Measurements from ENCODE around the gene SMC4.

SMC4 gene

GRCh38 chr3:160446522-160447056 is 47.1 kb downstream of the SMC4 start:
- CTCF ChIA-PET: interaction anchor here (1.1 to 2.3 kb wide), 3 partner anchors 31 to 39 kb away, joined by 5 to 10 read pairs (median 5); no protein-coding TSS in a partner anchor
- DNase-seq (ENCODE audit: low read depth, low spot score): no peak
- TF ChIP-seq CTCF (IDR thresholded peaks at IDR 0.05; ENCODE audit: insufficient read depth, low read length, missing control alignments): no peak
- POLR2A ChIA-PET: no interaction called here
- H3K4me3 ChIP-seq (ENCODE audit: low read depth, low read length): peak overlapping the region; percentile 12; the same call in 1 of the 2 replicates

GRCh38 chr3:160447544-160447943 is 48.1 kb downstream of the SMC4 start:
- H3K4me3 ChIP-seq (ENCODE audit: low read depth, low read length): peak overlapping the region; percentile 26; the same call in 1 of the 2 replicates
- TF ChIP-seq CTCF (IDR thresholded peaks at IDR 0.05; ENCODE audit: insufficient read depth, low read length, missing control alignments): no peak
- CTCF ChIA-PET: interaction anchor here (1.1 to 4.9 kb wide), 4 partner anchors 8 to 38 kb away, joined by 3 to 19 read pairs (median 4); no protein-coding TSS in a partner anchor
- no peak for DNase-seq (ENCODE audit: low read depth, low spot score)
- POLR2A ChIA-PET: no interaction called here

- H3K4me3 ChIP-seq (ENCODE audit: low read depth, low read length): peak overlapping the region; percentile 88
- DNase-seq (ENCODE audit: low read depth, low spot score): no peak
- no peak for TF ChIP-seq CTCF (IDR thresholded peaks at IDR 0.05; ENCODE audit: insufficient read depth, low read length, missing control alignments)
- CTCF ChIA-PET: interaction anchor here (1.1 to 4.9 kb wide), 11 partner anchors 10 to 286 kb away, joined by 3 to 25 read pairs (median 5); no protein-coding TSS in a partner anchor
- POLR2A ChIA-PET: interaction anchor here (0.9 to 3.3 kb wide), 6 partner anchors 10 to 33 kb away, joined by 3 to 22 read pairs (median 4); no protein-coding TSS in a partner anchor
These were observed 49.6 kb downstream of the SMC4 start for GRCh38 chr3:160448845-160449635.

GRCh38 chr3:160449636-160450598 is 50.5 kb downstream of the SMC4 start, which contains the start of gene TRIM59:
TRIM59 (minus strand) TSS chr3:160449786; CDS start chr3:160439183, 10,603 bp downstream.
- CTCF ChIA-PET: interaction anchor here (1.1 to 4.9 kb wide), 13 partner anchors 10 to 444 kb away, joined by 3 to 25 read pairs (median 5); no protein-coding TSS in a partner anchor
- POLR2A ChIA-PET: interaction anchor here (0.9 to 3.3 kb wide), 6 partner anchors 9 to 32 kb away, joined by 3 to 22 read pairs (median 3); no protein-coding TSS in a partner anchor
- DNase-seq (ENCODE audit: low read depth, low spot score): peak; percentile 73
- peak; percentile 22 for TF ChIP-seq CTCF (IDR thresholded peaks at IDR 0.05; ENCODE audit: insufficient read depth, low read length, missing control alignments)
- peak within 1 kb of the TSS; percentile 88 for H3K4me3 ChIP-seq (ENCODE audit: low read depth, low read length)

GRCh38 chr3:160450846-160451245 is 51.4 kb downstream of the SMC4 start:
- peak; percentile 84 for DNase-seq (ENCODE audit: low read depth, low spot score)
- ChIA-PET CTCF (interaction anchor here (1.4 to 4.9 kb wide), 8 partner anchors 10 to 444 kb away, joined by 4 to 25 read pairs (median 15); no protein-coding TSS in a partner anchor), POLR2A (interaction anchor here (1.2 to 3.3 kb wide), 3 partner anchors 23 to 31 kb away, joined by 3 to 22 read pairs (median 5); no protein-coding TSS in a partner anchor)
- H3K4me3 ChIP-seq (ENCODE audit: low read depth, low read length): peak overlapping the region; percentile 88
- TF ChIP-seq CTCF (IDR thresholded peaks at IDR 0.05; ENCODE audit: insufficient read depth, low read length, missing control alignments): peak; percentile 20

Measured in AG04449 (cell line).